Activated CD4-positive, alpha-beta memory T cell treated with anti-CD3 and anti-CD28 coated beads, Interleukin-2, amount 10 ng/mL, durations not matched to agents 7 days and 5 days (primary cell): Measurements from ENCODE around the gene KCNJ6. TPM values are rescaled to one million over a fixed set of nuclear protein-coding genes. Genes with fewer than 3 reads are reported as not detected.
"Not testable (repeated sequence)": the region's sequence is repeated elsewhere in the genome, so short reads cannot be mapped to it uniquely, and the experiment has no call there.

Source experiments
- CTCF ChIA-PET: fragments of 350-600 bp; sonication (Branson Sonifier 250); formaldehyde crosslinking; loops from one replicate; lab custom pipeline; 2021; ENCODE audit warnings: antibody characterized with exemption, inconsistent platforms; lab: Charles Lee
- POLR2A ChIA-PET: fragments of 350-600 bp; sonication (Branson Sonifier 250); formaldehyde crosslinking; loops from one replicate; lab custom pipeline; 2021; ENCODE audit warnings: antibody characterized with exemption; lab: Charles Lee
- DNase-seq: peaks from one replicate; pipeline ENCODE4 v3.0.0-alpha.2; 2020
- H3K27ac Mint-ChIP-seq: one replicate; pipeline ENCODE4 v1.8.0; 2021; ENCODE audit warnings: mild to moderate bottlenecking, mixed read lengths
- H3K27me3 Mint-ChIP-seq: one replicate; pipeline ENCODE4 v1.8.0; 2021; ENCODE audit warnings: mixed read lengths
- H3K36me3 Mint-ChIP-seq: one replicate; pipeline ENCODE4 v1.8.0; 2021; ENCODE audit warnings: low read depth, mixed read lengths
- H3K4me1 Mint-ChIP-seq: one replicate; pipeline ENCODE4 v1.8.0; 2021; ENCODE audit warnings: mixed read lengths
- H3K4me3 Mint-ChIP-seq: one replicate; pipeline ENCODE4 v1.8.0; 2021; ENCODE audit warnings: mild to moderate bottlenecking, mixed read lengths
- H3K9me3 Mint-ChIP-seq: one replicate; pipeline ENCODE4 v1.8.0; 2021; ENCODE audit warnings: mixed read lengths
- total RNA-seq, 2 experiments: library from RNA; stranded (reverse); gene quantifications; one replicate each; pipeline ENCODE4 v1.2.3, GENCODE V29; 2021

The KCNJ6 gene
- total RNA-seq, 2 experiments from 2014 or later, result not detected

- no peaks in the 10 kb centered on the region for H3K4me1 Mint-ChIP-seq
- H3K4me3 Mint-ChIP-seq, result no peak overlapping the region
- no peaks in the 10 kb centered on the region for H3K9me3 Mint-ChIP-seq
- DNase-seq, result no peak
- H3K27ac Mint-ChIP-seq, result no peak overlapping the region
- CTCF ChIA-PET, result no interaction called here
- no peaks in the 10 kb centered on the region for H3K27me3 Mint-ChIP-seq
- POLR2A ChIA-PET, result no interaction called here
- no peaks in the 10 kb centered on the region for H3K36me3 Mint-ChIP-seq
Observed at GRCh38 chr21:37765221-37765900, 150.9 kb downstream of the KCNJ6 start.

GRCh38 chr21:37764691-37765090 lies 151.6 kb downstream of the KCNJ6 start:
- Mint-ChIP-seq H3K36me3 (no peaks in the 10 kb centered on the region), H3K4me3 (no peak overlapping the region), H3K27me3 (no peaks in the 10 kb centered on the region), H3K9me3 (no peaks in the 10 kb centered on the region), H3K4me1 (no peaks in the 10 kb centered on the region), H3K27ac (no peak overlapping the region)
- CTCF ChIA-PET, result no interaction called here
- no peak for DNase-seq
- POLR2A ChIA-PET, result no interaction called here

DNA sequence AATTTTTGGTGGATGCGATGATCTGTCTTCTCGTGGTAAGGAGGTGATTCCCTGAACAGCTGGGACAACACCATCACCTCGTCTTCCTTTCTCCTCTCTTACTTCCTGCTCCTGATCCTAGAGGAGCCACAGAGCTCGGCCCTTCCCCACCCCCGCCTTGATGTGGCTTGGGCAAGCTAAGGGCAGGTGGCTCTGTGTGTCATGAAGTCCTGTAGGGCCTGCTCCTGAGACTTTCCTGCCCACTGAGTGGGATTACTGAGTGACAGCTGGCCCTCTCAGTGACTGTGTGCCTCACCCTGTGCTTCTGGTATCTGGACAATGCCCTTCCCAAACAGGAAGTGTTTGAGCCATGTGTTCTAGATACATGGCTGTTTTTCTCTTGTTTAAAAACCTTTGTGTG lies 153.0 kb downstream of the KCNJ6 start:
- ChIA-PET CTCF (no interaction called here), POLR2A (no interaction called here)
- H3K4me3 Mint-ChIP-seq, result no peak overlapping the region
- no peaks in the 10 kb centered on the region for H3K27me3 Mint-ChIP-seq
- H3K36me3 Mint-ChIP-seq, result no peaks in the 10 kb centered on the region
- H3K4me1 Mint-ChIP-seq, result no peaks in the 10 kb centered on the region
- no peaks in the 10 kb centered on the region for H3K9me3 Mint-ChIP-seq
- H3K27ac Mint-ChIP-seq, result no peak overlapping the region
- no peak for DNase-seq

DNA sequence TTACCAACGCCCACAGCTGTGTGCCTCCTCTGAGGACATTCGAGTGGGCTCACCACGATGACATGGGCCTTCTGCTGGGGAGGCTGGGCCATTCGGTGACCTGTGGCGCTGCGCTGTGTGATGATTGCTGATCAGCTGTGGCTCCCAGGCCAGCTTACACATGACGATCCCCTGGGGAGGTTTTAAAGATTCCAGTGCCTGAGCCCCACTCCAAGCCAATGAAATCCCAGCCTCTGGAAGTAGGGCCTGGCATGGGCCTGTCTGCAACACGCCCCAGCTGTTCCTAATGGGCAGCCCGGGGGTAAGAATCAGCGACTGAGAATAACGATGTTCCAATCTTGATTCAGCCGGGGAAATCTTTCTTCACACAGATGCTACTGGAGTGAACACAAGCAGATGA lies 153.7 kb downstream of the KCNJ6 start:
- H3K27ac Mint-ChIP-seq, result no peak overlapping the region
- ChIA-PET CTCF (no interaction called here), POLR2A (no interaction called here)
- H3K9me3 Mint-ChIP-seq, result no peaks in the 10 kb centered on the region
- no peak overlapping the region for H3K4me3 Mint-ChIP-seq
- DNase-seq, result no peak
- no peaks in the 10 kb centered on the region for H3K36me3 Mint-ChIP-seq
- H3K4me1 Mint-ChIP-seq, result no peaks in the 10 kb centered on the region
- H3K27me3 Mint-ChIP-seq, result no peaks in the 10 kb centered on the region

- H3K27me3 Mint-ChIP-seq, POLR2A ChIA-PET, H3K9me3 Mint-ChIP-seq, H3K27ac Mint-ChIP-seq, H3K4me3 Mint-ChIP-seq, H3K4me1 Mint-ChIP-seq, H3K36me3 Mint-ChIP-seq, CTCF ChIA-PET, DNase-seq: not testable (repeated sequence)
Observed at GRCh38 chr21:37761406-37761805, 154.9 kb downstream of the KCNJ6 start.

DNA sequence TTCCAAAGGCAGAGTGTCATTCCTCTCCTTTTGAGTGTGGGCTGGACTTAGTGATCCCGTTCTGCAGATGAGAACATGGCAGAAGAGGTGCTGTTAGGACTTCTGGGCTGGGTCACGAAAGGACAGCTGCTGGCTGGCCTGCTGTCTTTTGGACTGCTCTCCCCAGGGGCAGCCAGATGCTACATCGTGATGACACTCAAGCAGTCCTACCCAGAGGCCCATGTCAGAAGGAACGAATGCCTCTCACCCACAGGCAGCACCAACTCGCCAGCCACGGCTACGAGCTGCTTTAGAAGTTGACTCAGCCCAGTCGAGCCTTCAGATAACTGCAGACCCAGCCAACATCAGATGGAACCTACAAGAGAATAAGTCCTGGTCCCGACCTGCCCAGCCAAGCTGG lies 156.5 kb downstream of the KCNJ6 start:
- no peaks in the 10 kb centered on the region for H3K4me1 Mint-ChIP-seq
- H3K27me3 Mint-ChIP-seq, result no peaks in the 10 kb centered on the region
- H3K27ac Mint-ChIP-seq, result no peak overlapping the region
- DNase-seq, result no peak
- ChIA-PET POLR2A (no interaction called here), CTCF (no interaction called here)
- H3K36me3 Mint-ChIP-seq, result no peaks in the 10 kb centered on the region
- no peak overlapping the region for H3K4me3 Mint-ChIP-seq
- no peaks in the 10 kb centered on the region for H3K9me3 Mint-ChIP-seq

- Mint-ChIP-seq H3K9me3 (no peaks in the 10 kb centered on the region), H3K4me1 (no peaks in the 10 kb centered on the region), H3K36me3 (no peaks in the 10 kb centered on the region), H3K4me3 (no peak overlapping the region), H3K27me3 (no peaks in the 10 kb centered on the region), H3K27ac (no peak overlapping the region)
- CTCF ChIA-PET, result interaction anchor here (0.6 kb wide), 1 partner anchor 43 kb away, joined by 3 read pairs; no protein-coding TSS in a partner anchor
- no peak for DNase-seq
- POLR2A ChIA-PET, result no interaction called here
Observed at GRCh38 chr21:37758982-37759381, 157.3 kb downstream of the KCNJ6 start.

DNA sequence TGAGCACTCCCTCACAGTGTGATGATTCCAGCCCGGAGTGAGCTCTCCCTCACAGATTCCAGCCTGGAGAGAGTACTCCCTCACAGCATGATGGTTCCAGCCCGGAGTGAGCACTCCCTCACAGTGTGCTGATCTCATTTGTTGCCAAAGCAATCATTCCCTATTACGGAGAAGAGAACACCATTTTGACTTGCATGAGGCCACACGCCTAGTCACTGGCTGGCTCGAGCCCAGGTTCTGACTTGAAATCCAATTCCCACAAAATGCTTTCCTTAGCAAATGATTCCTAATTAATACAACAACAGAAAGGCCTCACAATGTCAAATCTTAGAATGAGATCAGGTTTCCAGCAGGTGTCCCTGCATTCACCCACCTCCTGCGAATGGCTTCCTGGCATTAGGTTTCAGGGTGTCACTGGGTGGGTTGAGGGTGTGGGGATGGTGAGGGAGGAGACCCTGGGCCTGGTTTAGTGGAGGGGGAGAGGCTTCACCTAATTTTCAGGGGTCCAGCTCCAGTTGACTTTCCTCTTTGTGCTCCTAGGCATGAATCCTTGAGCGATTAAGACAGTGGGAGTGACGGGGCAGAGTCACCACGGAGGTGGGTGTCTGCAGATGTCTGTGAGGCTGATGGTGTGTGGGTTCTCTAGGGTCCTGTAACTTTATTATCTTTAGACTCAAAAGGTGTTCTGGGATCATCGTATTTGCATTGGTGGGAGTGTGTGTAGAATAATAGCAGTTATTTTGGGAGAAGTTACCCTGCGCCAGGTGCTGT lies 158.5 kb downstream of the KCNJ6 start:
- DNase-seq, result no peak
- no peaks in the 10 kb centered on the region for H3K9me3 Mint-ChIP-seq
- H3K27ac Mint-ChIP-seq, result no peak overlapping the region
- no peaks in the 10 kb centered on the region for H3K4me1 Mint-ChIP-seq
- ChIA-PET CTCF (no interaction called here), POLR2A (no interaction called here)
- no peaks in the 10 kb centered on the region for H3K36me3 Mint-ChIP-seq
- no peak overlapping the region for H3K4me3 Mint-ChIP-seq
- no peaks in the 10 kb centered on the region for H3K27me3 Mint-ChIP-seq

DNA sequence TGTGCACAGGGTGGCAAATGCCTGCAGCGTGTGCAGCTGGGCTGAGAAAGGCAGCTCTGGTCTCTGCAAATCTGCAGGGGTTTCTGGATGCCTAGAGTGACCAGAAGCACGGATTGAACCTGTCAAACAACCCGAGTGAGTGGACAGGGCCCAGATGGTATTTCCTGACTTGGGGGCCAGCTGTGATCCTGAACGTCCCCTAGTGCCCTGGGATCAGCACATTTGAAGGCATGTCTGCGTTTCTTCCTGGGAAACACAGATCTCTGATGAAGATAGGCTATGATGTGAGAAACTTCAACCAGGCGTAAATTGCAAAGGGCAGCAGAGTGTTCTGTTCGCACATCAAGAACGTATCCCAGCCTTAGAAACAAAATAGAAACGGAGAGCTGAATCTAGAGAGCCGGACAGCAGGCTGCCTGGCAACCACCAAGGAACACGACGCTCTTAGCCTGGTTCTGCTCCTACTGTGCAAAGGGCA lies 163.1 kb downstream of the KCNJ6 start:
- ChIA-PET CTCF (no interaction called here), POLR2A (no interaction called here)
- Mint-ChIP-seq H3K4me1 (no peaks in the 10 kb centered on the region), H3K36me3 (no peaks in the 10 kb centered on the region), H3K27ac (no peak overlapping the region), H3K27me3 (no peaks in the 10 kb centered on the region), H3K4me3 (no peak overlapping the region), H3K9me3 (no peaks in the 10 kb centered on the region)
- DNase-seq, result no peak

DNA sequence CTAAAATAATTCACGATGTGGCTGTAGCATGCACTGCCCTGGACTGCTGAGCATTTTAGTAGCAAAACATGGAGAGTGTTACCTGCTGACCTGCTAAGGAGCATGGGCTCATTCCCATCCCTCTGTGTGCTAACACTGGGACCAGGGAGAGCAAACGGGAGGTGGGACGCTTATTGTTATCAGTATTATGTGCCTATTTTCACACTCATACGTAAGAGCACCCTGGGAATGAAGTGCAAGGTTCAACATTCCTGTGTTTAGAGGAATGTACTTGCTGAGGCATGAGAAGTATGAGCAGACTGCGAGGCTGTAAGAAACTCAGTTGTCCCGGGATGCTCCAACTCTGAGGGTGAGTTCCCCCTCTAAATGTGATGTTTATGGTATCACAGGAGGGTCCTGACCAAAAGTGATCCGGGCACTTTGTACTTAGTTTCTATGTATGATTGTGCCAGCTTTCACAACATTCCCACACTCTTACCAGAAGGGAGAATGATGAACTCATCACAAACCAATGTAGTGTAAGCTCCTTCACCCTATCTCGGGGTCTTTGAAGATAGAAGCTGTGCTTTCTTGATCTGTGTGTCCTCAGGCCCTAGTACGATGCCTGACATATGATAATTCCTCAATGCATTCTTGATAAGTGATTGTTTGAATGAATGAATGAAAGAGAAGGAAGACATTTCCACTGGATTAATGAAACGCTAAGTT lies 164.8 kb downstream of the KCNJ6 start:
- ChIA-PET POLR2A (no interaction called here), CTCF (no interaction called here)
- Mint-ChIP-seq H3K4me3 (no peak overlapping the region), H3K27ac (no peak overlapping the region), H3K27me3 (no peaks in the 10 kb centered on the region), H3K4me1 (no peaks in the 10 kb centered on the region), H3K9me3 (no peaks in the 10 kb centered on the region), H3K36me3 (no peaks in the 10 kb centered on the region)
- DNase-seq, result no peak

DNA sequence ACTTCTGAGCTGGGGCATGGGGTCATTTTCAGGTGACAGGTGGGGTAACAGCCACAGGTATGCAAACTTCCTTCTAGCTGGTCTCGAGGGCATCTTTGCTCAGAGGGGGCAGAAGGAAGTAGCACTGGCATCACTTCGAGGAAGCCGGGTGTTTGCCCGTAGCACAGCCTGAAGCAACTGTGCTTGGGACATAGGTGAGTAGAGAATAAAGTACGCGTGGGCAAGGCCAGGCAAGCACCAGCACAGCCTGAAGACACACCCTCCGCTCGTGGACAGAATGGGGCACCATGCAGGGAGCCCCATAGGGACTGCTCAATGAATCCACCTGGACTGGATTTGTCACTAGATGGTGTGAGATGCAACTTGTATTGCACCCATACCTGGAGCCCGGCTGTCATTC lies 167.1 kb downstream of the KCNJ6 start:
- no peaks in the 10 kb centered on the region for H3K4me1 Mint-ChIP-seq
- no peak overlapping the region for H3K27ac Mint-ChIP-seq
- DNase-seq, result no peak
- no peaks in the 10 kb centered on the region for H3K36me3 Mint-ChIP-seq
- H3K4me3 Mint-ChIP-seq, result no peak overlapping the region
- CTCF ChIA-PET, result no interaction called here
- H3K27me3 Mint-ChIP-seq, result no peaks in the 10 kb centered on the region
- POLR2A ChIA-PET, result no interaction called here
- H3K9me3 Mint-ChIP-seq, result no peaks in the 10 kb centered on the region

GRCh38 chr21:37748351-37748750 lies 167.9 kb downstream of the KCNJ6 start:
- Mint-ChIP-seq H3K9me3 (no peaks in the 10 kb centered on the region), H3K27me3 (no peaks in the 10 kb centered on the region), H3K27ac (no peak overlapping the region), H3K36me3 (no peaks in the 10 kb centered on the region), H3K4me1 (no peaks in the 10 kb centered on the region), H3K4me3 (no peak overlapping the region)
- ChIA-PET CTCF (no interaction called here), POLR2A (no interaction called here)
- DNase-seq, result no peak

DNA sequence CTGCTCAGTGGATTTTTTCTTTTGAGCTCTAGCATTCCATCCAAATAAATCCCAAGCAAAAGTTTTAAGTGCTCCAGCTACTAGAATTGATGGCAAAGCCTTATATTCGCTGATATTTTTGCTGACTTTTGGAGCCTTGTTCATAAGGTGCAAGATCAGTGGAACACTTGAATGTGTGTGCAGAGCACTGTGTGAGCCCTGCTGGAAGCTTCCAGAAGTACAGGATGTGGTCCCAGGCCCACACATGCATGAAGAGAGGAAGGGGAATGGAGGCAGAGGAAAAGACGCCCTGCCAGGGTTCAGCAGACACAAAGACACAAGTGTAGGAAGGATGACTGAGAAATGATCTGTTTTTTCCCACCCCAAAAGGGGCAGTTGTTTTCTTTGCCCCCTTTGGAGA lies 169.4 kb downstream of the KCNJ6 start:
- H3K27ac Mint-ChIP-seq, result no peak overlapping the region
- no peak overlapping the region for H3K4me3 Mint-ChIP-seq
- H3K4me1 Mint-ChIP-seq, result no peaks in the 10 kb centered on the region
- no peaks in the 10 kb centered on the region for H3K27me3 Mint-ChIP-seq
- CTCF ChIA-PET, result no interaction called here
- no peaks in the 10 kb centered on the region for H3K9me3 Mint-ChIP-seq
- no peak for DNase-seq
- POLR2A ChIA-PET, result no interaction called here
- H3K36me3 Mint-ChIP-seq, result no peaks in the 10 kb centered on the region
